ENCODE measurements around the gene ENDOV. TPM values are rescaled to one million over a fixed set of nuclear protein-coding genes. Genes with fewer than 3 reads are reported as not detected.
A peak's percentile ranks its signal among the peaks of the same experiment; 100 is the strongest.

ENDOV gene
- total RNA-seq, 1 experiment from 2014 or later: 28.0 TPM

DNA sequence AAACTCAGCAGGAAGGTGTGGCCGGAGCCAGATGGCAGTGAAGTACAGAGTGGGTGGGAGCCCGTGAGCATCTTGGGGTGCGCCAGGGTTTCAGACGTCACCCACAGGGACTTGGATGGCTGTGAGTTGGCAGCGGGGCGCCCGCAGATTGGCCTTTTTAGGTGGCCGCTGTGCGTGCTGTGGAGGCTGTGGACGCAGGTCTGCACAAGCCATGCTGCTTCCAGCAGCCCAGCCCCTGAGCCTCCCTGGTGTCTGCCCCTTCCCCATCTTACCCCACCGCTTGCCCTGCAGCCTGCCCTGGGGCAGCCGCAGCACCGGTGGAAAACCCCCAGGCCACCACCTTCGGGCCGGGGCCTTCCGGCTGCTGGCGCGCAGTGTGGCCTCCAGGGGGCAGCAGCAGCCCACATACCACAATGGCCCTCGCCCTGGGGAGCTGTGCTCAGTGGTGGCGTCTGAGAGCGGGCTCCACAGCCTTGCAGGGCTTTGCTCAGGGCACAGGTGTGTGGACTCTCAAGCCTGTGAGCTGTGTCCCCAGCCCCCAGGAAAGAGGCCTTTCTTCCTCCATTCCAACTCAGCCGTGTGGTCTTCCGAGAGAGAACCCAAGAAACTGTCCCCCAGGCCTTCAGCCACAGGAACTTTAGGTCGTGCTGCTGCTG, 11.8 kb downstream of the ENDOV start:
- TF ChIP-seq, protein P1, sequence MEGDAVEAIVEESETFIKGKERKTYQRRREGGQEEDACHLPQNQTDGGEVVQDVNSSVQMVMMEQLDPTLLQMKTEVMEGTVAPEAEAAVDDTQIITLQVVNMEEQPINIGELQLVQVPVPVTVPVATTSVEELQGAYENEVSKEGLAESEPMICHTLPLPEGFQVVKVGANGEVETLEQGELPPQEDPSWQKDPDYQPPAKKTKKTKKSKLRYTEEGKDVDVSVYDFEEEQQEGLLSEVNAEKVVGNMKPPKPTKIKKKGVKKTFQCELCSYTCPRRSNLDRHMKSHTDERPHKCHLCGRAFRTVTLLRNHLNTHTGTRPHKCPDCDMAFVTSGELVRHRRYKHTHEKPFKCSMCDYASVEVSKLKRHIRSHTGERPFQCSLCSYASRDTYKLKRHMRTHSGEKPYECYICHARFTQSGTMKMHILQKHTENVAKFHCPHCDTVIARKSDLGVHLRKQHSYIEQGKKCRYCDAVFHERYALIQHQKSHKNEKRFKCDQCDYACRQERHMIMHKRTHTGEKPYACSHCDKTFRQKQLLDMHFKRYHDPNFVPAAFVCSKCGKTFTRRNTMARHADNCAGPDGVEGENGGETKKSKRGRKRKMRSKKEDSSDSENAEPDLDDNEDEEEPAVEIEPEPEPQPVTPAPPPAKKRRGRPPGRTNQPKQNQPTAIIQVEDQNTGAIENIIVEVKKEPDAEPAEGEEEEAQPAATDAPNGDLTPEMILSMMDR (IDR thresholded peaks at IDR 0.05; ENCODE audit: unreplicated experiment): peak; percentile 96
- CTCF ChIA-PET: interaction anchor here (0.6 to 1.9 kb wide), 22 partner anchors 11 to 835 kb away, joined by 3 to 10 read pairs (median 4); partner anchors contain the start of gene ENDOV
- H3K27ac Mint-ChIP-seq (ENCODE audit: low read depth, unreplicated experiment): no peak overlapping the region
- H3K4me3 Mint-ChIP-seq (ENCODE audit: unreplicated experiment): no peak overlapping the region
- peak; percentile 66 for DNase-seq (ENCODE audit: unreplicated experiment)
- no peaks in the 10 kb centered on the region for H3K27me3 Mint-ChIP-seq (ENCODE audit: insufficient read depth, unreplicated experiment)
- no peaks in the 10 kb centered on the region for H3K4me1 Mint-ChIP-seq (ENCODE audit: insufficient read depth, unreplicated experiment)
- intact Hi-C loops (cut with micrococcal nuclease): loop anchor here (5.0 to 10.0 kb wide), 2 partner anchors 468 to 556 kb away; no protein-coding TSS in a partner anchor
- no peaks in the 10 kb centered on the region for H3K9me3 Mint-ChIP-seq (ENCODE audit: unreplicated experiment)
- BruUV-seq (replicated peaks): no TSS peak
- POLR2A ChIA-PET: interaction anchor here (0.5 to 1.9 kb wide), 6 partner anchors 12 to 812 kb away, joined by 3 to 10 read pairs (median 4); partner anchors contain the start of genes ENDOV, NDUFAF8 and TEPSIN
- no peaks in the 10 kb centered on the region for H3K36me3 Mint-ChIP-seq (ENCODE audit: insufficient read depth, unreplicated experiment)

DNA sequence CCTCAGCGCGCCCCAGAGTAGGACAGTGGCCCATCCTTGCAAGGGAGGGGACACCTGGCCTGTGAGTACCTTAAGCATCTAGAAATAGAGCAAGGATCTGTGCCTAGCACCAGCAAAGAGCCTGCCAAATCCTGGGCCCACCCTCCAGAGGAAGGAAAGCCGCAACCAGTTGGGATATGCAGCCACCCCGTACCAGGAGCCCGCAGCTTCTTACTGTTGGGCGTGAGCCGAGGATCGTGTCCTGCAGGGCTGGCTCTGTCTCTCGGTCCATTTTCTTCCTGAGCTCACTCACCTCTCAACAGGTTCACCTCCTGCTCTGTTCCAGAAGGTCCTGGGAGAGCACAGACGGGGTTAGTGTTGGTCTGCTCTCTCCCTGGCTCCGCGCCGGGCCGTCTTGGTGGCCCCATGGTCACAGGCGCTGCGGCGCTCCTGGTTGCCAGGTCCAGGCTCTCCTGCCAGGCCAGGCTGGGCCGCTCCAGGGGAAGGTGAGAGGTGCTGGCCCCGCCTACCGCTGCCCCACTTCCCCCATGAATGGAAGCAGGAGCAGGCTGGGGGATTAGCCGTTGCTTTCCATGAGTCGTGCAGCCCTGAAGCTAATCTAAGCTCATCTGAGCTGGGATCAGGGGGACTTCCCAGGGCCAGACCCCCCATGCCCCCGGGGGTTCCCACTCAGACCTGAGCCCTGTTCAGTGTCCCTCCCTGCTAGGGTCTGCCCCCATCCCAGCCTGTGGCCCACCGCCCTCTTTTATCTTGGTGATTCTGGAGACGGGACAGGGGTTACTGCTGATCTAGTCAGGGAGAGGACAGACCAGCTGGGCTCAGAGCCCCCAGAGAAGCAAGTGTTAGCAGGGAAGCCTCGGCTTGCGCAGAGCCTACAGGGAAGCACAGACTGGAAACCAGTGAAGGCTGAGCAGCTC, 12.7 kb downstream of the ENDOV start:
- DNase-seq (ENCODE audit: unreplicated experiment): no peak
- POLR2A ChIA-PET: interaction anchor here (0.5 to 1.9 kb wide), 7 partner anchors 12 to 811 kb away, joined by 3 to 10 read pairs (median 3); partner anchors contain the start of genes ENDOV, NDUFAF8 and TEPSIN
- no TSS peak for BruUV-seq (replicated peaks)
- intact Hi-C loops (cut with micrococcal nuclease): loop anchor here (5.0 to 10.0 kb wide), 2 partner anchors 467 to 555 kb away; no protein-coding TSS in a partner anchor
- CTCF ChIA-PET: interaction anchor here (0.6 to 1.9 kb wide), 25 partner anchors 9 to 835 kb away, joined by 3 to 10 read pairs (median 4); partner anchors contain the start of gene ENDOV
- no peaks in the 10 kb centered on the region for H3K36me3 Mint-ChIP-seq (ENCODE audit: insufficient read depth, unreplicated experiment)
- no peak overlapping the region for H3K27ac Mint-ChIP-seq (ENCODE audit: low read depth, unreplicated experiment)
- TF ChIP-seq, protein P1 (IDR thresholded peaks at IDR 0.05; ENCODE audit: unreplicated experiment): no peak
- no peaks in the 10 kb centered on the region for H3K9me3 Mint-ChIP-seq (ENCODE audit: unreplicated experiment)
- H3K4me1 Mint-ChIP-seq (ENCODE audit: insufficient read depth, unreplicated experiment): no peaks in the 10 kb centered on the region
- H3K27me3 Mint-ChIP-seq (ENCODE audit: insufficient read depth, unreplicated experiment): no peaks in the 10 kb centered on the region
- H3K4me3 Mint-ChIP-seq (ENCODE audit: unreplicated experiment): no peak overlapping the region

DNA sequence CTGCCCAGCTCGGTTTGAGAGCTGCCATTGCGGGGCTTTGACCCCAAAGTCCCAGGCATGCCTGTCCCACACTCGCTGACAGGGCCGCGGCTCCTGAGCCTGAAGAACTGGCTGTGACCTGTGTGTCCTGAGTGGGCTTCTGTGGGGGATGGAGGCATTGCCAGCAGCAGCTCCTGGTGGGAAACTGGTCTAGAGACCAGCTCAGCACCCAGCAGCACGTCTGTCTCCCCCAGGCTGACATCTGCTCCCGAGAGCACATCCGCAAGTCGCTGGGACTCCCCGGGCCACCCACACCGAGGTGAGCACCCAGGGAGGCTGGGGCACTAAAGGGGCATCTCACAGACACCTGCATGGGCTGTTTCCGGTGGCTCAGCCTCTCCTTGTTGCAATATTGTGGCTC, 13.4 kb downstream of the ENDOV start:
- intact Hi-C loops (cut with micrococcal nuclease): loop anchor here (5.0 to 10.0 kb wide), 2 partner anchors 466 to 554 kb away; no protein-coding TSS in a partner anchor

More for the DNA sequence above, 13.4 kb downstream of the ENDOV start:
- no peak for DNase-seq (ENCODE audit: unreplicated experiment)
- Mint-ChIP-seq H3K27me3 (ENCODE audit: insufficient read depth, unreplicated experiment) (no peaks in the 10 kb centered on the region), H3K9me3 (ENCODE audit: unreplicated experiment) (no peaks in the 10 kb centered on the region), H3K4me1 (ENCODE audit: insufficient read depth, unreplicated experiment) (no peaks in the 10 kb centered on the region), H3K27ac (ENCODE audit: low read depth, unreplicated experiment) (no peak overlapping the region), H3K36me3 (ENCODE audit: insufficient read depth, unreplicated experiment) (no peaks in the 10 kb centered on the region), H3K4me3 (ENCODE audit: unreplicated experiment) (no peak overlapping the region)
- ChIA-PET POLR2A (interaction anchor here (1.0 to 1.9 kb wide), 2 partner anchors 27 to 549 kb away, joined by 3 to 7 read pairs; no protein-coding TSS in a partner anchor), CTCF (interaction anchor here (1.0 to 1.9 kb wide), 2 partner anchors 471 to 541 kb away, joined by 3 to 10 read pairs; no protein-coding TSS in a partner anchor)
- no TSS peak for BruUV-seq (replicated peaks)
- TF ChIP-seq, protein P1 (IDR thresholded peaks at IDR 0.05; ENCODE audit: unreplicated experiment): no peak

Measured in MCF 10A (cell line).